GM18511 (cell line): Measurements from ENCODE around the gene CXCL1.

Source experiments
- ATAC-seq: cut with Tn5 transposase; IDR thresholded peaks from one replicate; pipeline ENCODE4 v1.9.1; 2021; ENCODE audit warnings: mild to moderate bottlenecking, moderate library complexity; ENCODE audit not compliant: unreplicated experiment

Gene CXCL1

DNA sequence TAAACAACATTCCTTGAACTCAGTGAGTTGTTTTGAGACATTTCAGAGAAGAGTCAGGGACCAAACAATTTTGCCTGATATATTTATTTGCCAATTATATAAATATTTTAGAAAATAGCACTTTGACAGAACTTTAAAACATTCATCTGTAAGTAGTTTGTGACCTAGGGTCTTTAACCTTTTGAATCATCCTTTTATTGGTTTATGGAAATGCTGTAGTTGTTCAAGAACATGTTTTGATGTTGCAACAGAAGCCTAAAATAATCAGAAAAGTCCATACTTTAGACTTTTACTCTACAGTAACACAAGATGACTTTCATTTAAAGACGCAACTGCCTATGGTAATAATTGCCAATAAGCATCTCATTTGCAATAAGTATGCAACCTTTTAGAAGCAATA lies 43.0 kb downstream of the CXCL1 start:
- ATAC-seq = no peak

- ATAC-seq = no peak
Measured at GRCh38 chr4:73914071-73914470, 44.9 kb downstream of the CXCL1 start.

- no peak for ATAC-seq
Measured at GRCh38 chr4:73916172-73916925, 47.2 kb downstream of the CXCL1 start.

DNA sequence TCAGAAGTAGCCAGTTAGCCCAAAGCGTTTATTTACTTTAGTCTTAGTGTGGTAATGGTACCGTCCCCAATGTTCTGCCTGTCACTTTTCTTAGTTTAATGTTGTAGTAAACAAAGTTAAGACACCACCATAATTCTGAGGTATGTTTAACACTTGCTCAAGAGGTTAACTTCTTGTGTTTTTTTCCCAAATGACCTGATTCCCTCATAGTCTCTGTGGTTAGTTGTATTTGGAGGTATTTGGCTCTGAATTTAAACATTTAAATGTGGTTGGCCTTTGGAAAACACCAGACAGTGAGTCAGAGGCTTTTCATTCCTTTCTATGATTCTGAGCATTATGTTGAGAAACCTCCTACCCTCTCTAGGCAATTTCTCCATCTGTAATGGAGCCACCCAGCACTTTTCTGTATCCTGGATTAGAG lies 47.9 kb downstream of the CXCL1 start:
- no peak for ATAC-seq

DNA sequence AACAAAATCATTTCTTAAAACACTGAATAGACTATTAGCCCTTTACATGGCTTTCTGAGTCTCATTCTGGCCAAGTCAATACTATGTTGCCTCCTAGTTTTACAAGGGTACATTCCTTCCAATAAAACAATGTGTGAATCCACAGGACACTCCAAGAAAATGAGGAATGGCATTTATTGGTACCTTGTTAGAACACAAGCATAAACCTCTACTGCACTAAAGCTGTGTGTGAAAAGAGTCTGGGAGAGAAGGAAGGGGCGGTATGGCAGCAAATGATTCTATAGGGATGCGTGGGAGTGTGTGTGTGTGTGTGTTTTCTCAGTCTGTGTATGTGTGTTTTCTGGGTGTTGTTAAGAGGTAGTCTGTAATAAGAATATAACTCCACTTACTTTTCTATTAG lies 48.9 kb downstream of the CXCL1 start:
- ATAC-seq = no peak

GRCh38 chr4:73919691-73920090 lies 50.5 kb downstream of the CXCL1 start:
- no peak for ATAC-seq
